Measurements from ENCODE around the gene BTBD9. TPM values are rescaled to one million over a fixed set of nuclear protein-coding genes. Genes with fewer than 3 reads are reported as not detected.

The BTBD9 gene
- total RNA-seq, 1 donor, result 25.3 TPM

DNA sequence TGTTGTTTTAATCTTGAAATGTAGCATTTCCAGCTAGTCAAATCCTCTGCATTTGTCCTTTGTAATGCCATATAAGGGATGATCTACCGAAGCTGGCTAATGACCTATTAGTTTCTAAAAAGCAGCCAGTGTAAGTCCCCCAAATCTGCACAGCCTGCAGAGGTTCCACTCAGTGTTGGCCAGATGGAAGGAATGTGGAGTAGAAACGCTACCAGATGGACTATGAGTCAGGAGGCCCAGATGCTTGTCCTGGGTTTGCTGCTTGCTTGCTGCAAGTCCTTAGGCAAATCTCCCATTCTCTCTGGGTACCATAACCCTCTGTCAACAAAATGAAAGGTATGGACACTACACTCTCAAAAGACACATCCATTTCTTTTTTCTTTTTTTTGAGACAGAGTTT is 149.8 kb downstream of the BTBD9 start:
- H3K4me1 ChIP-seq (ENCODE audit: insufficient read depth, low read length), result no peaks in the 10 kb centered on the region

DNA sequence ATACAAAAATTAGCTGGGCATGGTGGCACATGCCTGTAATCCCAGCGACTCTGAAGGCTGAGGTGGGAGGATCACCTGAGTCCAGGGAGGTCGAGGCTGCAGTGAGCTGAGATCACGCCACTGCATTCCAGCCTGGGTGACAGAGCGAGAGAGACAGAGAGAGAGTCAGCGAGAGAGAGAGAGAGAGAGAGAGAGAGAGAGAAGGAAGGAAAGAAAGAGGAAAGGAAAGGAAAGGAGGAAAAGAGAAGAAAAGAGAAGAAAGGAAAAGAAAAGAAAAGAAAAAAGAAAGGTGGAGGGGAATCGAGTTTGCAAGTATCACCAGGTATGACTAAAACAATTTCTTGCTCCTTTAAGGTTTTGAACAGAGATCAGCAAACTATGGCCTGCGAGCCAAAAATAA is 152.3 kb downstream of the BTBD9 start:
- Histone ChIP-seq H3K4me3 (ENCODE audit: insufficient read depth, low read length) (no peak overlapping the region), H3K36me3 (ENCODE audit: insufficient read depth, low read length) (no peaks in the 10 kb centered on the region), H3K4me2 (ENCODE audit: insufficient read depth, low read length) (no peak overlapping the region), H4K20me1 (ENCODE audit: insufficient read depth, low read length) (no peaks in the 10 kb centered on the region), H2AFZ (ENCODE audit: low read length) (no peak overlapping the region), H3K4me1 (ENCODE audit: insufficient read depth, low read length) (no peaks in the 10 kb centered on the region), H3K9me3 (ENCODE audit: low read depth, low read length) (no peaks in the 10 kb centered on the region), H3K79me2 (ENCODE audit: insufficient read depth, low read length) (no peaks in the 10 kb centered on the region), H3K27ac (ENCODE audit: low read depth, low read length) (no peak overlapping the region), H3K27me3 (ENCODE audit: insufficient read depth, low read length) (no peaks in the 10 kb centered on the region)
- TF ChIP-seq, protein P1, sequence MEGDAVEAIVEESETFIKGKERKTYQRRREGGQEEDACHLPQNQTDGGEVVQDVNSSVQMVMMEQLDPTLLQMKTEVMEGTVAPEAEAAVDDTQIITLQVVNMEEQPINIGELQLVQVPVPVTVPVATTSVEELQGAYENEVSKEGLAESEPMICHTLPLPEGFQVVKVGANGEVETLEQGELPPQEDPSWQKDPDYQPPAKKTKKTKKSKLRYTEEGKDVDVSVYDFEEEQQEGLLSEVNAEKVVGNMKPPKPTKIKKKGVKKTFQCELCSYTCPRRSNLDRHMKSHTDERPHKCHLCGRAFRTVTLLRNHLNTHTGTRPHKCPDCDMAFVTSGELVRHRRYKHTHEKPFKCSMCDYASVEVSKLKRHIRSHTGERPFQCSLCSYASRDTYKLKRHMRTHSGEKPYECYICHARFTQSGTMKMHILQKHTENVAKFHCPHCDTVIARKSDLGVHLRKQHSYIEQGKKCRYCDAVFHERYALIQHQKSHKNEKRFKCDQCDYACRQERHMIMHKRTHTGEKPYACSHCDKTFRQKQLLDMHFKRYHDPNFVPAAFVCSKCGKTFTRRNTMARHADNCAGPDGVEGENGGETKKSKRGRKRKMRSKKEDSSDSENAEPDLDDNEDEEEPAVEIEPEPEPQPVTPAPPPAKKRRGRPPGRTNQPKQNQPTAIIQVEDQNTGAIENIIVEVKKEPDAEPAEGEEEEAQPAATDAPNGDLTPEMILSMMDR (IDR thresholded peaks at IDR 0.05; ENCODE audit: extremely low read depth, low read depth, low read length), result no peak
- no peak for DNase-seq (ENCODE audit: insufficient read length, low spot score, missing footprints)

More for the DNA sequence above, 149.8 kb downstream of the BTBD9 start:
- no peaks in the 10 kb centered on the region for H3K27me3 ChIP-seq (ENCODE audit: insufficient read depth, low read length)
- H3K79me2 ChIP-seq (ENCODE audit: insufficient read depth, low read length), result no peaks in the 10 kb centered on the region
- no peaks in the 10 kb centered on the region for H3K36me3 ChIP-seq (ENCODE audit: insufficient read depth, low read length)
- peak; percentile 62 for DNase-seq (ENCODE audit: insufficient read length, low spot score, missing footprints)
- no peak overlapping the region for H3K4me3 ChIP-seq (ENCODE audit: insufficient read depth, low read length)
- no peaks in the 10 kb centered on the region for H4K20me1 ChIP-seq (ENCODE audit: insufficient read depth, low read length)
- H3K9me3 ChIP-seq (ENCODE audit: low read depth, low read length), result no peaks in the 10 kb centered on the region
- TF ChIP-seq, protein P1 (IDR thresholded peaks at IDR 0.05; ENCODE audit: extremely low read depth, low read depth, low read length), result no peak
- H3K27ac ChIP-seq (ENCODE audit: low read depth, low read length), result no peak overlapping the region
- no peak overlapping the region for H2AFZ ChIP-seq (ENCODE audit: low read length)
- H3K4me2 ChIP-seq (ENCODE audit: insufficient read depth, low read length), result no peak overlapping the region

DNA sequence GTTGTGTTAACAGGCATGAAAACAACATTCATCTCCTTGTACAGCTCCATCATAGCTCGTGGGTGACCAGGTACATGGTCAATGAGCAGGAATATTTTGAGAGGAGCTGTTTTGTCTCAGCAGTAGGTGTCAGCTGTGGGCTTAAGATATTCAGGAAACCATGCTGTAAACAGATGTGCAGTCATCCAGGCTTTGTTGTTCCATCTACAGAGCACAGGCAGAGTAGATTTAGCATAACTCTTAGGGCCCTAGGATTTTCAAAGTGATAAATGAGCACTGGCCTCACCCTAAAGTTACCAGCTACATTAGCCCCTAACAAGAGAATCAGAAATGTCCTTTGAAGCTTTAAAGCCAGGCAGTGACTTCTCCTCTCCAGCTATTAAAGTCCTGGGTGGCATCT is 154.2 kb downstream of the BTBD9 start:
- TF ChIP-seq, protein P1 (IDR thresholded peaks at IDR 0.05; ENCODE audit: extremely low read depth, low read depth, low read length), result no peak
- no peaks in the 10 kb centered on the region for H3K79me2 ChIP-seq (ENCODE audit: insufficient read depth, low read length)
- no peaks in the 10 kb centered on the region for H4K20me1 ChIP-seq (ENCODE audit: insufficient read depth, low read length)
- H3K9me3 ChIP-seq (ENCODE audit: low read depth, low read length), result no peaks in the 10 kb centered on the region
- no peak for DNase-seq (ENCODE audit: insufficient read length, low spot score, missing footprints)
- H3K4me1 ChIP-seq (ENCODE audit: insufficient read depth, low read length), result no peaks in the 10 kb centered on the region
- no peaks in the 10 kb centered on the region for H3K36me3 ChIP-seq (ENCODE audit: insufficient read depth, low read length)
- H3K4me2 ChIP-seq (ENCODE audit: insufficient read depth, low read length), result no peak overlapping the region
- no peak overlapping the region for H3K27ac ChIP-seq (ENCODE audit: low read depth, low read length)
- no peak overlapping the region for H3K4me3 ChIP-seq (ENCODE audit: insufficient read depth, low read length)
- no peaks in the 10 kb centered on the region for H3K27me3 ChIP-seq (ENCODE audit: insufficient read depth, low read length)
- H2AFZ ChIP-seq (ENCODE audit: low read length), result no peak overlapping the region

DNA sequence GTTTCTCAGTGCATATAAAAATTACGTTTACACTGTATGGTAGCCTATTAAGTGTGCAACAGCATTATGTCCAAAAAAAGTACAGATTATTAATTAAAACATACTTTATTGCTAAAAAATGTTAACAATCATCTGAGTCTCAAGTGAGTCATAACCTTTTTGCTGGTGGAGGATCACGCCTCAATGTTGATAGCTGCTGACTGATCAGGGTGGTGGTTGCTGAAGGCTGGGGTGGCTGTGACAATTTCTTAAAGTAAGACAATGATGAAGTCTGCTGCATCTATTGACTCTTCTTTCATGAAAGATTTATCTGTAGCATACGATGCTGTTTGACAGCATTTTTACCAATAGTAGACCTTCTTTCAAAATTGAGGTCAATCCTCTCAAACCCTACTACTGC is 155.1 kb downstream of the BTBD9 start:
- Histone ChIP-seq H3K9me3 (ENCODE audit: low read depth, low read length) (no peaks in the 10 kb centered on the region), H3K4me1 (ENCODE audit: insufficient read depth, low read length) (no peaks in the 10 kb centered on the region), H3K36me3 (ENCODE audit: insufficient read depth, low read length) (no peaks in the 10 kb centered on the region), H2AFZ (ENCODE audit: low read length) (no peak overlapping the region), H4K20me1 (ENCODE audit: insufficient read depth, low read length) (peaks cover 2% of the 10 kb centered on the region), H3K4me3 (ENCODE audit: insufficient read depth, low read length) (no peak overlapping the region), H3K4me2 (ENCODE audit: insufficient read depth, low read length) (no peak overlapping the region), H3K27me3 (ENCODE audit: insufficient read depth, low read length) (no peaks in the 10 kb centered on the region), H3K27ac (ENCODE audit: low read depth, low read length) (no peak overlapping the region), H3K79me2 (ENCODE audit: insufficient read depth, low read length) (no peaks in the 10 kb centered on the region)
- TF ChIP-seq, protein P1 (IDR thresholded peaks at IDR 0.05; ENCODE audit: extremely low read depth, low read depth, low read length), result no peak
- DNase-seq (ENCODE audit: insufficient read length, low spot score, missing footprints), result no peak

Data from osteoblast (primary cell).